ENCODE results near the gene U2AF1L4.

U2AF1L4 gene

DNA sequence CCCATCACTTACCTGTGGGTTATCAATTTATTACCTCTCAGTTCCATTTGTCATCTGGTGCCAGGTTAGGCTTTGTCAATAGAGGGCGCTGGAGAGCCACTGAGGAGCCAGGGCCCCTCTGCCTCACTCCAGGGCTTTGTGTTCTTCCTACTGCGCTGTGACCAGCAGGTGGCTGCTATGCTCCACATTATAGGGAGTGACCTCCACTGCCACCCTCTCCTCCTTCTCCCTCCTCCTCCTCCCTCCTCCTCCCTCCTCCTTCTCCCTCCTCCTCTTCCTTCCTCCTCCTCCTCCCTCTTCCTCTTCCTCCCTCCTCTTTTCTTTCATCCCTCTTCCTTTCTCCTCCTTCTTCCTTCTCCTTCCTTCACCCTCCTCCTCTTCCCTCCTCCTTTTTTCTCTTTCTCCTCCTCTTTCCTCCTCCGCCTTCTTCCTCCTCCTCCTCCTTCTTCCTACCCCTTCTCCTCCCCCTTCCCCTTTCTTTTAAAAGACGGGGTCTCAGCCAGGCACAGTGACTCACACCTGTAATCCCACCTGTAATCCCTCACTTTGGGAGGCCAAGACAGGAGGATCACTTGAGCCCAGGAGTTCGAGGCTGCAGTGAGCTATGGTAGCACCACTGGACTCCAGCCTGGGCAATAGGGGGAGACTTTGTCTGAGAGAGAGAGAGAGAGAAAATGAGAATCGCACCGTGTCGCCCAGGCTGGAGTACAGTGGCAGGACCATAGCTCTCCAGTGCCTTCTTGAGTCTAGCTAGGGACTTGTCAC, 51.2 kb downstream of the U2AF1L4 start:
- in situ Hi-C loops (cut with HindIII; ENCODE audit: low sequenced_read_pairs), result no loop called here
- TF ChIP-seq, protein P1, sequence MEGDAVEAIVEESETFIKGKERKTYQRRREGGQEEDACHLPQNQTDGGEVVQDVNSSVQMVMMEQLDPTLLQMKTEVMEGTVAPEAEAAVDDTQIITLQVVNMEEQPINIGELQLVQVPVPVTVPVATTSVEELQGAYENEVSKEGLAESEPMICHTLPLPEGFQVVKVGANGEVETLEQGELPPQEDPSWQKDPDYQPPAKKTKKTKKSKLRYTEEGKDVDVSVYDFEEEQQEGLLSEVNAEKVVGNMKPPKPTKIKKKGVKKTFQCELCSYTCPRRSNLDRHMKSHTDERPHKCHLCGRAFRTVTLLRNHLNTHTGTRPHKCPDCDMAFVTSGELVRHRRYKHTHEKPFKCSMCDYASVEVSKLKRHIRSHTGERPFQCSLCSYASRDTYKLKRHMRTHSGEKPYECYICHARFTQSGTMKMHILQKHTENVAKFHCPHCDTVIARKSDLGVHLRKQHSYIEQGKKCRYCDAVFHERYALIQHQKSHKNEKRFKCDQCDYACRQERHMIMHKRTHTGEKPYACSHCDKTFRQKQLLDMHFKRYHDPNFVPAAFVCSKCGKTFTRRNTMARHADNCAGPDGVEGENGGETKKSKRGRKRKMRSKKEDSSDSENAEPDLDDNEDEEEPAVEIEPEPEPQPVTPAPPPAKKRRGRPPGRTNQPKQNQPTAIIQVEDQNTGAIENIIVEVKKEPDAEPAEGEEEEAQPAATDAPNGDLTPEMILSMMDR (IDR thresholded peaks at IDR 0.05; ENCODE audit: low read depth, low read length, missing control alignments), result peak; percentile 99
- DNase-seq (ENCODE audit: low read depth), result peak; percentile 56
- H3K4me3 ChIP-seq (ENCODE audit: low read depth, low read length), result no peak overlapping the region

DNA sequence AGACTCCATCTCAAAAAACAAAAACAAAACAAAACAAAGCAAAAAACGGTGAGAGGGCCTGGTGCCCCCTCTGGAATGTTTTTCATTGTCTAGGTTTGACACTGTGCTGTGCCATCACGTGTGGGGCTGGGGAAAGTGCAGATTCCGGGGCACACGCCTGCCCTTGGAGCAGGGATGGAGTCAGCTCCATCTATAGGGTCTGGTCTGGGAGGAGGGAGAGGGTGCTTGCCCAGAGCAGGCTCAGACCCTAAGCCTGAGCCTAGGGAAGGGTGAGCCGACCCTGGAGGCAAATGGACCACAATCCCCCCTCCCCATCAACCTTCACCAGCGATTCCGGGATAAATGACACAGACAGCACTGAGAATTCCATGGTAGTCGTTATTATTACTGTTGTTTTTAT, 51.8 kb downstream of the U2AF1L4 start:
- DNase-seq (ENCODE audit: low read depth), result no peak
- in situ Hi-C loops (cut with HindIII; ENCODE audit: low sequenced_read_pairs), result no loop called here
- TF ChIP-seq, protein P1 (IDR thresholded peaks at IDR 0.05; ENCODE audit: low read depth, low read length, missing control alignments), result no peak
- H3K4me3 ChIP-seq (ENCODE audit: low read depth, low read length), result no peak overlapping the region
